ENCODE results near the gene SIPA1L2.

DNA sequence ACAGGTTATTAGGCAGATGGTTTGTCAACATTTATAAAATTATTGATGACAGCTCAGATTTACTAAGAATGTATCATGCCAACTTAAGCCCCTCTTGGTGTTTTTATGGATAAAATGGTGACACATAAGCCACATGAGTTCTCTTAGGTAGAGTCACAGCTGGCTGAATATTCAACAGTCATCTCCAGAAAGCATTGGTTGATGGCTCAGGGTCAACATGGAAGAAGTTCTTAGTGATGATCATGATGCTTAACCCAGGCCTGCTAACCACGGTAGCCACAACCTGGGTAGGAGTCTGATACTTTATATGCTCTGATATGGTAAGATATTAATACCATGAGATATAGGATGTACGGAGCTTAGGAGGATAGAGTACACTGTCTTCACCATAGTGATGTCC lies 46.4 kb upstream of the SIPA1L2 start:
- TF ChIP-seq TAF1 (IDR thresholded peaks at IDR 0.05; ENCODE audit: borderline replicate concordance, insufficient read depth, low read length) (no peak), POLR2AphosphoS5 (IDR thresholded peaks at IDR 0.05; ENCODE audit: low read depth, low read length) (no peak), SIN3A (IDR thresholded peaks at IDR 0.05; ENCODE audit: borderline replicate concordance, insufficient read depth, low read length) (no peak), FOXP2 (optimal IDR thresholded peaks at IDR 0.05; ENCODE audit: borderline replicate concordance, extremely low read depth, extremely low read length, insufficient read depth) (no peak)
- TF ChIP-seq, protein P1, sequence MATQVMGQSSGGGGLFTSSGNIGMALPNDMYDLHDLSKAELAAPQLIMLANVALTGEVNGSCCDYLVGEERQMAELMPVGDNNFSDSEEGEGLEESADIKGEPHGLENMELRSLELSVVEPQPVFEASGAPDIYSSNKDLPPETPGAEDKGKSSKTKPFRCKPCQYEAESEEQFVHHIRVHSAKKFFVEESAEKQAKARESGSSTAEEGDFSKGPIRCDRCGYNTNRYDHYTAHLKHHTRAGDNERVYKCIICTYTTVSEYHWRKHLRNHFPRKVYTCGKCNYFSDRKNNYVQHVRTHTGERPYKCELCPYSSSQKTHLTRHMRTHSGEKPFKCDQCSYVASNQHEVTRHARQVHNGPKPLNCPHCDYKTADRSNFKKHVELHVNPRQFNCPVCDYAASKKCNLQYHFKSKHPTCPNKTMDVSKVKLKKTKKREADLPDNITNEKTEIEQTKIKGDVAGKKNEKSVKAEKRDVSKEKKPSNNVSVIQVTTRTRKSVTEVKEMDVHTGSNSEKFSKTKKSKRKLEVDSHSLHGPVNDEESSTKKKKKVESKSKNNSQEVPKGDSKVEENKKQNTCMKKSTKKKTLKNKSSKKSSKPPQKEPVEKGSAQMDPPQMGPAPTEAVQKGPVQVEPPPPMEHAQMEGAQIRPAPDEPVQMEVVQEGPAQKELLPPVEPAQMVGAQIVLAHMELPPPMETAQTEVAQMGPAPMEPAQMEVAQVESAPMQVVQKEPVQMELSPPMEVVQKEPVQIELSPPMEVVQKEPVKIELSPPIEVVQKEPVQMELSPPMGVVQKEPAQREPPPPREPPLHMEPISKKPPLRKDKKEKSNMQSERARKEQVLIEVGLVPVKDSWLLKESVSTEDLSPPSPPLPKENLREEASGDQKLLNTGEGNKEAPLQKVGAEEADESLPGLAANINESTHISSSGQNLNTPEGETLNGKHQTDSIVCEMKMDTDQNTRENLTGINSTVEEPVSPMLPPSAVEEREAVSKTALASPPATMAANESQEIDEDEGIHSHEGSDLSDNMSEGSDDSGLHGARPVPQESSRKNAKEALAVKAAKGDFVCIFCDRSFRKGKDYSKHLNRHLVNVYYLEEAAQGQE (IDR thresholded peaks at IDR 0.05; ENCODE audit: insufficient read depth in 1 of 2, low read depth in 2 of 2, low read length in 2 of 2), result no peak

All from PFSK-1 (cell line).